Stomach (tissue), 9 donors: ENCODE measurements around the gene NELFCD. TPM values are rescaled to one million over a fixed set of nuclear protein-coding genes. Genes with fewer than 3 reads are reported as not detected.

Source experiments
- DNase-seq, 2 donors: peaks; one replicate each; pipeline versions ENCODE4 v3.0.0 to v3.0.0-alpha.2; 2013 to 2019
- H3K27ac ChIP-seq, 5 donors: fragments of 200-600 bp in 4 of 5; sonication (generic) in 4 of 5; one replicate each; pipeline ENCODE4 v1.5.1; 2013 to 2019; ENCODE audit warnings: mild to moderate bottlenecking in 1 of 5, moderate library complexity in 1 of 5
- H3K27me3 ChIP-seq, 3 donors: fragments of 200-600 bp; sonication (generic); one replicate each; pipeline ENCODE4 v1.5.1; 2017 to 2019; ENCODE audit warnings: mixed run types in 1 of 3
- H3K36me3 ChIP-seq, 4 donors: fragments of 200-600 bp; sonication (generic); 1 replicate in 3 of 4; 2 replicates in 1 of 4; pipeline ENCODE4 v1.5.1; 2016 to 2019
- H3K4me1 ChIP-seq, 4 donors: fragments of 200-600 bp; sonication (generic); one replicate each; pipeline ENCODE4 v1.5.1; 2016 to 2019
- H3K4me3 ChIP-seq, 4 donors: fragments of 200-600 bp; sonication (generic) in 3 of 4; one replicate each; pipeline ENCODE4 v1.5.1; 2016 to 2019; ENCODE audit warnings: mild to moderate bottlenecking in 1 of 4
- H3K9me3 ChIP-seq, 4 donors: fragments of 200-600 bp; sonication (generic); one replicate each; pipeline ENCODE4 v1.5.1; 2016 to 2019
- CTCF ChIP-seq, 7 experiments: fragments of 450-650 bp in 4 of 7; fragments of 200-600 bp in 3 of 7; sonication (generic) in 3 of 7; IDR thresholded peaks; one replicate each; pipeline ENCODE4 v1.5.1; 2016 to 2019; ENCODE audit warnings: antibody characterized with exemption in 7 of 7, control low read depth in 2 of 7, mild to moderate bottlenecking in 1 of 7
- EP300 ChIP-seq: sonication (generic); formaldehyde crosslinking; IDR thresholded peaks from one replicate; pipeline ENCODE4 v1.6.1; 2017; ENCODE audit warnings: antibody characterized with exemption
- POLR2A ChIP-seq, 4 donors: fragments of 450-650 bp; IDR thresholded peaks; one replicate each; pipeline ENCODE4 v1.6.1; 2016; ENCODE audit warnings: antibody characterized with exemption in 4 of 4, control low read depth in 2 of 4, mild to moderate bottlenecking in 1 of 4, moderate library complexity in 1 of 4
- POLR2AphosphoS5 ChIP-seq, 3 donors: sonication (generic); formaldehyde crosslinking; IDR thresholded peaks; one replicate each; pipeline ENCODE4 v1.6.1; 2016; ENCODE audit warnings: antibody characterized with exemption in 3 of 3
- WGBS, 5 donors: extraction: QIAGEN DNeasy Blood & Tissue Kit in 3 of 5; methylation state at CpG; one replicate each; pipeline versions ENCODE4 v1.1.5 to v1.1.7; 2013 to 2018; 5-methylcytosine and 5-hydroxymethylcytosine counted together
- intact Hi-C: fragments of 100-400 bp; cut with DNase I; formaldehyde crosslinking; loops from one replicate; pipeline ENCODE4 v1.15.1; 2023; ENCODE audit warnings: low total_unique reads
- polyA plus RNA-seq, 3 donors: library from polyadenylated mRNA; stranded (reverse); fragments of 200-250 nt; gene quantifications; one replicate each; pipeline ENCODE4 v1.2.3, GENCODE V29; 2013
- total RNA-seq, 5 donors: library from RNA; depleted of rRNA; stranded (reverse); fragments of >200 nt; gene quantifications; one replicate each; pipeline versions ENCODE4 v1.1.0 to v1.2.3, GENCODE V29; 2014 to 2016
- donor health status: healthy with polysubstance abuse.
- donor health status: Bipolar disorder and iron deficiency.
- donor health status: healthy.

Gene NELFCD
- total and polyA plus RNA-seq, 8 donors, result 20.9 to 59.5 (median 41.2) TPM

- Histone ChIP-seq H3K4me1 (peaks cover 17 to 48% (median 34%) of the 10 kb centered on the region in 4 donors), H3K4me3 (no peak overlapping the region), H3K27ac (no peak overlapping the region), H3K27me3 (no peaks in the 10 kb centered on the region), H3K36me3 (peaks cover 29 to 83% (median 76%) of the 10 kb centered on the region in 4 donors), H3K9me3 (no peaks in the 10 kb centered on the region)
- intact Hi-C loops, result no loop called here
- no peak for DNase-seq
- TF ChIP-seq EP300 (no peak), POLR2A (IDR thresholded peaks at IDR 0.05) (no peak), POLR2AphosphoS5 (IDR thresholded peaks at IDR 0.05) (no peak), CTCF (IDR thresholded peaks at IDR 0.05) (no peak)
- WGBS, 5 donors, result 44 to 78% (median 68%) methylated on average over 2 of the region's 2 CpGs
Observed at GRCh38 chr20:59025086-59025485, 44.0 kb downstream of the NELFCD start.

GRCh38 chr20:59025511-59025910 is 44.5 kb downstream of the NELFCD start:
- 93 to 97% (median 96%) methylated on average over 4 of the region's 4 CpGs for WGBS, 5 donors
- intact Hi-C loops, result no loop called here
- DNase-seq, result no peak
- no peak overlapping the region for H3K27ac ChIP-seq
- no peaks in the 10 kb centered on the region for H3K27me3 ChIP-seq
- no peak overlapping the region for H3K4me3 ChIP-seq
- TF ChIP-seq CTCF (IDR thresholded peaks at IDR 0.05) (no peak), EP300 (no peak), POLR2A (IDR thresholded peaks at IDR 0.05) (no peak)
- H3K36me3 ChIP-seq, result peaks cover 32 to 85% (median 77%) of the 10 kb centered on the region in 4 donors
- no peaks in the 10 kb centered on the region for H3K9me3 ChIP-seq
- peaks cover 21 to 52% (median 38%) of the 10 kb centered on the region in 4 donors for H3K4me1 ChIP-seq

GRCh38 chr20:59026904-59027740 is 46.1 kb downstream of the NELFCD start:
- Histone ChIP-seq H3K9me3 (no peaks in the 10 kb centered on the region), H3K36me3 (peaks cover 32 to 80% (median 74%) of the 10 kb centered on the region in 4 donors), H3K4me3 (no peak overlapping the region), H3K27ac (no peak overlapping the region), H3K4me1 (peaks cover 32 to 63% (median 49%) of the 10 kb centered on the region in 4 donors), H3K27me3 (no peaks in the 10 kb centered on the region)
- intact Hi-C loops, result no loop called here
- 81 to 87% (median 86%) methylated on average over 5 of the region's 5 CpGs for WGBS, 5 donors
- TF ChIP-seq CTCF (IDR thresholded peaks at IDR 0.05), result no peak
- no peak for TF ChIP-seq POLR2A (IDR thresholded peaks at IDR 0.05)
- no peak for TF ChIP-seq EP300
- no peak for TF ChIP-seq POLR2AphosphoS5 (IDR thresholded peaks at IDR 0.05)
- DNase-seq, result no peak

- WGBS, 5 donors, result 85 to 89% (median 86%) methylated on average over 8 of the region's 8 CpGs
- TF ChIP-seq CTCF (IDR thresholded peaks at IDR 0.05) (no peak), POLR2AphosphoS5 (IDR thresholded peaks at IDR 0.05) (no peak), EP300 (no peak), POLR2A (IDR thresholded peaks at IDR 0.05) (no peak)
- Histone ChIP-seq H3K36me3 (peaks cover 29 to 73% (median 69%) of the 10 kb centered on the region in 4 donors), H3K4me3 (no peak overlapping the region), H3K9me3 (no peaks in the 10 kb centered on the region), H3K4me1 (peaks cover 32 to 65% (median 52%) of the 10 kb centered on the region in 4 donors), H3K27ac (no peak overlapping the region), H3K27me3 (no peaks in the 10 kb centered on the region)
- intact Hi-C loops, result no loop called here
- DNase-seq, result no peak
Observed at GRCh38 chr20:59027741-59028320, 46.8 kb downstream of the NELFCD start.
